Measurements from ENCODE around the gene BTBD9.

DNA sequence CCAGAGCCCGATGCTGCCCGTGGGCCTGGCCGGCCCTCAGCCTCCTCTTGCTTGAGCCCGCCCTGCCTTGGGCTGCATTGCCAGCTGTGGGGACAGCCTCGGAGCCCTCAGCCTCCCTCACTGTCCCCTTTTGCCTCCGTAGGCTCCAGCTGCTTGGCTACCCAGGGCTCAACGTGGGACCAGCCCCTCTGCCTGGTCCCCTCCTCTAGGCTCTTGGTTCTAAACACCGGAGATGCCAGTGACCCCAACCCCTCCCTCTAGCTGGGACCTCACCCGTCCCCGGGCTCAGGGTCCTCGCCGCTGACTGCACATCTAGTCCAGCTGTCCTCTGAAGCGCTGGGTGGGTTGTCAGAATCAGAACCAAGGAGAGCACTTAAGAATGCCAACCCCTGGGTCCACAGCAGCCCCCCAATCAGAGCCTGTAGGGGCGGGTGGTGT, 475.0 kb downstream of the BTBD9 start:
- TF ChIP-seq CTCF (IDR thresholded peaks at IDR 0.05) (no peak), POLR2AphosphoS5 (IDR thresholded peaks at IDR 0.05) (no peak), POLR2A (IDR thresholded peaks at IDR 0.05) (no peak)
